ACHN (cell line): ENCODE data around the gene WDR64.
"Not testable (repeated sequence)": the region's sequence is repeated elsewhere in the genome, so short reads cannot be mapped to it uniquely, and the experiment has no call there.

Experiments
- DNase-seq: peaks from one replicate; pipeline ENCODE4 v3.0.0-alpha.2; 2015
- in situ Hi-C: cut with HindIII; loops from 2 replicates; pipeline ENCODE4 v1.10.0; 2017; ENCODE audit warnings: low sequenced_read_pairs, low pct_ligation_motif_present, low pct_unique_long_range_greater_than_20kb

WDR64 gene

GRCh38 chr1:241641773-241642592 is 10.1 kb upstream of the WDR64 start:
- DNase-seq = no peak
- in situ Hi-C loops = loop anchor here (25.0 kb wide), 1 partner anchor 220 kb away; no protein-coding TSS in a partner anchor

GRCh38 chr1:241642593-241642944 is 9.5 kb upstream of the WDR64 start:
- in situ Hi-C loops = loop anchor here (25.0 kb wide), 1 partner anchor 220 kb away; no protein-coding TSS in a partner anchor
- no peak for DNase-seq

GRCh38 chr1:241644259-241644658 is 7.8 kb upstream of the WDR64 start:
- no peak for DNase-seq
- in situ Hi-C loops = loop anchor here (25.0 kb wide), 1 partner anchor 218 kb away; no protein-coding TSS in a partner anchor

GRCh38 chr1:241645199-241645598 is 6.9 kb upstream of the WDR64 start:
- in situ Hi-C loops = loop anchor here (25.0 kb wide), 1 partner anchor 217 kb away; no protein-coding TSS in a partner anchor
- no peak for DNase-seq

- no peak for DNase-seq
- in situ Hi-C loops = loop anchor here (25.0 kb wide), 1 partner anchor 216 kb away; no protein-coding TSS in a partner anchor
These were observed 5.9 kb upstream of the WDR64 start for GRCh38 chr1:241646201-241646600.

GRCh38 chr1:241647658-241648057 is 4.4 kb upstream of the WDR64 start:
- in situ Hi-C loops = loop anchor here (25.0 kb wide), 1 partner anchor 215 kb away; no protein-coding TSS in a partner anchor
- DNase-seq = no peak

- in situ Hi-C loops = loop anchor here (25.0 kb wide), 1 partner anchor 214 kb away; no protein-coding TSS in a partner anchor
These were observed 3.9 kb upstream of the WDR64 start for GRCh38 chr1:241648159-241648558.

GRCh38 chr1:241654019-241654418 is 1.9 kb downstream of the WDR64 start:
- no peak for DNase-seq
- in situ Hi-C loops = no loop called here

More at GRCh38 chr1:241648159-241648558, 3.9 kb upstream of the WDR64 start:
- DNase-seq = no peak

- in situ Hi-C loops = no loop called here
- DNase-seq = no peak
These were observed 2.6 kb downstream of the WDR64 start for GRCh38 chr1:241654641-241655040.

- in situ Hi-C loops = no loop called here
- no peak for DNase-seq
These were observed 6.2 kb downstream of the WDR64 start for GRCh38 chr1:241658081-241658793.

- DNase-seq, in situ Hi-C loops: not testable (repeated sequence)
These were observed 6.9 kb downstream of the WDR64 start for GRCh38 chr1:241659016-241659415.

GRCh38 chr1:241660424-241660972 is 8.4 kb downstream of the WDR64 start:
- DNase-seq = no peak
- in situ Hi-C loops = no loop called here

- in situ Hi-C loops = no loop called here
These were observed 14.3 kb downstream of the WDR64 start for GRCh38 chr1:241666419-241666818.

GRCh38 chr1:241672301-241672700 is 20.2 kb downstream of the WDR64 start:
- in situ Hi-C loops = no loop called here
- DNase-seq = no peak

More at GRCh38 chr1:241666419-241666818, 14.3 kb downstream of the WDR64 start:
- no peak for DNase-seq

- DNase-seq = no peak
These were observed 22.8 kb downstream of the WDR64 start for GRCh38 chr1:241674805-241675384.

GRCh38 chr1:241675983-241676382 is 23.9 kb downstream of the WDR64 start:
- in situ Hi-C loops = no loop called here
- no peak for DNase-seq

More at GRCh38 chr1:241674805-241675384, 22.8 kb downstream of the WDR64 start:
- in situ Hi-C loops = no loop called here

- in situ Hi-C loops = no loop called here
- DNase-seq = no peak
These were observed 25.1 kb downstream of the WDR64 start for GRCh38 chr1:241677201-241677600.

- in situ Hi-C loops = no loop called here
- DNase-seq = no peak
These were observed 26.5 kb downstream of the WDR64 start for GRCh38 chr1:241678536-241678935.

GRCh38 chr1:241679404-241679803 is 27.3 kb downstream of the WDR64 start:
- in situ Hi-C loops = no loop called here
- DNase-seq = no peak
